Measurements from ENCODE around the gene GAB2.

GRCh38 chr11:78281511-78281910, 136.1 kb downstream of the GAB2 start:
- no peak for TF ChIP-seq CTCF (IDR thresholded peaks at IDR 0.05)
- TF ChIP-seq POLR2A (IDR thresholded peaks at IDR 0.05): no peak
